ENCODE data around the gene PCED1B.
"Not testable (repeated sequence)": the region's sequence is repeated elsewhere in the genome, so short reads cannot be mapped to it uniquely, and the experiment has no call there.

The PCED1B gene

GRCh38 chr12:47110718-47111391, 31.4 kb downstream of the PCED1B start:
- H3K36me3 ChIP-seq (ENCODE audit: low read depth): 0 out of 2 replicates have a peak, but pooled peaks cover 3% of the 10 kb centered on the region
- ATAC-seq (ENCODE audit: low read depth): no peak
- no peaks in the 10 kb centered on the region for H3K9me3 ChIP-seq (ENCODE audit: severe bottlenecking)
- no peaks in the 10 kb centered on the region for H3K27me3 ChIP-seq (ENCODE audit: insufficient read depth, poor library complexity, severe bottlenecking)
- TF ChIP-seq, protein P1, sequence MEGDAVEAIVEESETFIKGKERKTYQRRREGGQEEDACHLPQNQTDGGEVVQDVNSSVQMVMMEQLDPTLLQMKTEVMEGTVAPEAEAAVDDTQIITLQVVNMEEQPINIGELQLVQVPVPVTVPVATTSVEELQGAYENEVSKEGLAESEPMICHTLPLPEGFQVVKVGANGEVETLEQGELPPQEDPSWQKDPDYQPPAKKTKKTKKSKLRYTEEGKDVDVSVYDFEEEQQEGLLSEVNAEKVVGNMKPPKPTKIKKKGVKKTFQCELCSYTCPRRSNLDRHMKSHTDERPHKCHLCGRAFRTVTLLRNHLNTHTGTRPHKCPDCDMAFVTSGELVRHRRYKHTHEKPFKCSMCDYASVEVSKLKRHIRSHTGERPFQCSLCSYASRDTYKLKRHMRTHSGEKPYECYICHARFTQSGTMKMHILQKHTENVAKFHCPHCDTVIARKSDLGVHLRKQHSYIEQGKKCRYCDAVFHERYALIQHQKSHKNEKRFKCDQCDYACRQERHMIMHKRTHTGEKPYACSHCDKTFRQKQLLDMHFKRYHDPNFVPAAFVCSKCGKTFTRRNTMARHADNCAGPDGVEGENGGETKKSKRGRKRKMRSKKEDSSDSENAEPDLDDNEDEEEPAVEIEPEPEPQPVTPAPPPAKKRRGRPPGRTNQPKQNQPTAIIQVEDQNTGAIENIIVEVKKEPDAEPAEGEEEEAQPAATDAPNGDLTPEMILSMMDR (IDR thresholded peaks at IDR 0.05; ENCODE audit: poor library complexity, severe bottlenecking): no peak
- H3K27ac ChIP-seq (ENCODE audit: poor library complexity, severe bottlenecking): no peak overlapping the region
- H3K4me3 ChIP-seq (ENCODE audit: severe bottlenecking): no peak overlapping the region
- H3K4me1 ChIP-seq (ENCODE audit: insufficient read depth, poor library complexity, severe bottlenecking): no peaks in the 10 kb centered on the region
- no peak for DNase-seq (ENCODE audit: low spot score)

GRCh38 chr12:47111392-47111778, 32.0 kb downstream of the PCED1B start:
- no peaks in the 10 kb centered on the region for H3K27me3 ChIP-seq (ENCODE audit: insufficient read depth, poor library complexity, severe bottlenecking)
- no peak for DNase-seq (ENCODE audit: low spot score)
- TF ChIP-seq, protein P1 (IDR thresholded peaks at IDR 0.05; ENCODE audit: poor library complexity, severe bottlenecking): no peak

DNA sequence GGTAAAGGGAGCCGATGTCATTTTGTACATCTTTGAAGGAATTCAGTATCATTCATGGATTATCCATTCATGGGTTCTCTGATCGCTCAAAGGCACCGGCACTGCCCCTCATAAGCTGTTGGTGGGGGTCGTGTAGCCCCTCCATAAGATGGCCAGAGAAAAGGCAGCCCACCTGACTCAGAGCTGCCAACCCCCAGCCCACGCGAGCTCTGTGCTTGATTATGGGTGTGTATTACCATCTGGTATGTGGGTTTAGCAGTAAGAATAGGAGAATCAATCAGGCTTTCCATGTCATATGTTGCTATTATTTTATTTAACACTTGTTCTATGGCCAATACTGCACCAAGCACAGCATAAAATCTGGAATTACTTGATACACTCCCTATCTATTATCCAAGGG, 32.4 kb downstream of the PCED1B start:
- Histone ChIP-seq H3K4me1 (ENCODE audit: insufficient read depth, poor library complexity, severe bottlenecking) (no peaks in the 10 kb centered on the region), H3K4me3 (ENCODE audit: severe bottlenecking) (no peak overlapping the region), H3K36me3 (ENCODE audit: low read depth) (0 out of 2 replicates have a peak, but pooled peaks cover 4% of the 10 kb centered on the region), H3K9me3 (ENCODE audit: severe bottlenecking) (no peaks in the 10 kb centered on the region), H3K27ac (ENCODE audit: poor library complexity, severe bottlenecking) (no peak overlapping the region), H3K27me3 (ENCODE audit: insufficient read depth, poor library complexity, severe bottlenecking) (no peaks in the 10 kb centered on the region)
- TF ChIP-seq, protein P1 (IDR thresholded peaks at IDR 0.05; ENCODE audit: poor library complexity, severe bottlenecking): no peak
- DNase-seq (ENCODE audit: low spot score): no peak
- ATAC-seq (ENCODE audit: low read depth): no peak

More at GRCh38 chr12:47111392-47111778, 32.0 kb downstream of the PCED1B start:
- Histone ChIP-seq H3K36me3 (ENCODE audit: low read depth) (0 out of 2 replicates have a peak, but pooled peaks cover 4% of the 10 kb centered on the region), H3K27ac (ENCODE audit: poor library complexity, severe bottlenecking) (no peak overlapping the region), H3K4me1 (ENCODE audit: insufficient read depth, poor library complexity, severe bottlenecking) (no peaks in the 10 kb centered on the region), H3K9me3 (ENCODE audit: severe bottlenecking) (no peaks in the 10 kb centered on the region), H3K4me3 (ENCODE audit: severe bottlenecking) (no peak overlapping the region)
- no peak for ATAC-seq (ENCODE audit: low read depth)

- no peak for ATAC-seq (ENCODE audit: low read depth)
- TF ChIP-seq, protein P1 (IDR thresholded peaks at IDR 0.05; ENCODE audit: poor library complexity, severe bottlenecking): no peak
Observed at GRCh38 chr12:47112679-47113078, 33.3 kb downstream of the PCED1B start.

GRCh38 chr12:47114481-47114892, 35.1 kb downstream of the PCED1B start:
- H3K36me3 ChIP-seq (ENCODE audit: low read depth): peaks cover 4% of the 10 kb centered on the region; the same call in 1 of the 2 replicates
- TF ChIP-seq, protein P1 (IDR thresholded peaks at IDR 0.05; ENCODE audit: poor library complexity, severe bottlenecking): no peak
- no peaks in the 10 kb centered on the region for H3K9me3 ChIP-seq (ENCODE audit: severe bottlenecking)
- H3K4me1 ChIP-seq (ENCODE audit: insufficient read depth, poor library complexity, severe bottlenecking): no peaks in the 10 kb centered on the region
- no peak overlapping the region for H3K27ac ChIP-seq (ENCODE audit: poor library complexity, severe bottlenecking)
- ATAC-seq (ENCODE audit: low read depth) (no peak), DNase-seq (ENCODE audit: low spot score) (no peak)
- no peak overlapping the region for H3K4me3 ChIP-seq (ENCODE audit: severe bottlenecking)
- no peaks in the 10 kb centered on the region for H3K27me3 ChIP-seq (ENCODE audit: insufficient read depth, poor library complexity, severe bottlenecking)

More at GRCh38 chr12:47112679-47113078, 33.3 kb downstream of the PCED1B start:
- H3K9me3 ChIP-seq (ENCODE audit: severe bottlenecking): no peaks in the 10 kb centered on the region
- H3K36me3 ChIP-seq (ENCODE audit: low read depth): 0 out of 2 replicates have a peak, but pooled peaks cover 4% of the 10 kb centered on the region
- no peaks in the 10 kb centered on the region for H3K4me1 ChIP-seq (ENCODE audit: insufficient read depth, poor library complexity, severe bottlenecking)
- no peaks in the 10 kb centered on the region for H3K27me3 ChIP-seq (ENCODE audit: insufficient read depth, poor library complexity, severe bottlenecking)
- DNase-seq (ENCODE audit: low spot score): no peak
- no peak overlapping the region for H3K27ac ChIP-seq (ENCODE audit: poor library complexity, severe bottlenecking)
- no peak overlapping the region for H3K4me3 ChIP-seq (ENCODE audit: severe bottlenecking)

- H3K9me3 ChIP-seq (ENCODE audit: severe bottlenecking); H3K4me1 ChIP-seq (ENCODE audit: insufficient read depth, poor library complexity, severe bottlenecking): not testable (repeated sequence)
Observed at GRCh38 chr12:47117305-47117704, 37.9 kb downstream of the PCED1B start.

More at GRCh38 chr12:47117305-47117704, 37.9 kb downstream of the PCED1B start:
- not testable (repeated sequence) for H3K36me3 ChIP-seq (ENCODE audit: low read depth); DNase-seq (ENCODE audit: low spot score); H3K27ac ChIP-seq (ENCODE audit: poor library complexity, severe bottlenecking); H3K4me3 ChIP-seq (ENCODE audit: severe bottlenecking); H3K27me3 ChIP-seq (ENCODE audit: insufficient read depth, poor library complexity, severe bottlenecking); ATAC-seq (ENCODE audit: low read depth)

Measured in RWPE2 (cell line).